Type B pancreatic cell (in vitro differentiated cells): ENCODE measurements around the gene SRPK2. TPM values are rescaled to one million over a fixed set of nuclear protein-coding genes. Genes with fewer than 3 reads are reported as not detected.

Experiments
- DNase-seq: peaks from one replicate; pipeline ENCODE4 v3.0.0; 2021; ENCODE audit warnings: mixed read lengths; ENCODE audit not compliant: unreplicated experiment; ENCODE audit errors: extremely low spot score
- H3K27ac Mint-ChIP-seq: 2 replicates; pipeline ENCODE4 v1.8.0; 2021; ENCODE audit warnings: mild to moderate bottlenecking, mixed read lengths
- H3K27me3 Mint-ChIP-seq: 2 replicates; pipeline ENCODE4 v1.8.0; 2021; ENCODE audit warnings: mixed read lengths
- H3K36me3 Mint-ChIP-seq: 2 replicates; pipeline ENCODE4 v1.8.0; 2021; ENCODE audit warnings: mixed read lengths
- H3K4me1 Mint-ChIP-seq: one replicate; pipeline ENCODE4 v1.8.0; 2021; ENCODE audit warnings: mixed read lengths; ENCODE audit not compliant: unreplicated experiment
- H3K4me3 Mint-ChIP-seq: 2 replicates; pipeline ENCODE4 v1.8.0; 2021; ENCODE audit warnings: mild to moderate bottlenecking, mixed read lengths
- H3K9me3 Mint-ChIP-seq: 2 replicates; pipeline ENCODE4 v1.8.0; 2021; ENCODE audit warnings: mixed read lengths
- total RNA-seq: library from RNA; stranded (reverse); gene quantifications from 2 replicates; pipeline ENCODE4 v1.2.1, GENCODE V29; 2021; ENCODE audit warnings: low replicate concordance
- TF ChIP-seq, protein P1 (sequence below): fragments of 200-600 bp; sonication (generic); conservative IDR thresholded peaks from 2 replicates; pipeline ENCODE4 v1.5.0; 2021; ENCODE audit warnings: antibody characterized with exemption, mild to moderate bottlenecking

Gene SRPK2
- total RNA-seq, 1 donor from 2014 or later, result 36.0 TPM

DNA sequence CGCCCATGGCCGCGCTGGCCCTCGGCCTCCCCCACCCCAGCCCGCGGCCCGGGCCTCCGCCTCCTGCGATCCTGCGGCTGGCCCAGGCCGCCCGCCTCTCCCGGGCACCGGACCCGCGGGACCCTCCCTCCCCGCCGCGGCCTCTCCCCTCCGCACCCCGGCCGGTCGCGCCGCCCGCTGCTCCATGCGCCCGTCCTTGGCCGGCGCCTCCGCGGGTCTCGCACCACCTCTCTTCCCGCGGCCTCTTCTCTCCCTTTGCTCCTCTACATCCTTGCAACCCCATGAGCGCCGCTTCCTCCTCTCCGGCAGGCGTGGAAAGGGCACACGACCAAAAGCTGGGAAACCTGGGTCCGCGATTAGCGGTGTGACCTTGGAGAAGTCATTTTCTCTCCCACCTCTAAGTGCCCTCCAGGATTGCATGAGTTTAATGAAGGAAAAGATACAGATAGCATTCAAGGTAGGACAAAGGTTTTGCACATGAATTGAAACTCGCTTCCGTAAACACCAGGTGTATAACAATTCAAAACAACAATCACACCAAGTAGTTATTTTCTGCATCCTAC lies 448 bp upstream of the SRPK2 start:
- peaks cover 3% of the 10 kb centered on the region for H3K27me3 Mint-ChIP-seq
- peak overlapping the region; percentile 70 for H3K27ac Mint-ChIP-seq
- TF ChIP-seq, protein P1, sequence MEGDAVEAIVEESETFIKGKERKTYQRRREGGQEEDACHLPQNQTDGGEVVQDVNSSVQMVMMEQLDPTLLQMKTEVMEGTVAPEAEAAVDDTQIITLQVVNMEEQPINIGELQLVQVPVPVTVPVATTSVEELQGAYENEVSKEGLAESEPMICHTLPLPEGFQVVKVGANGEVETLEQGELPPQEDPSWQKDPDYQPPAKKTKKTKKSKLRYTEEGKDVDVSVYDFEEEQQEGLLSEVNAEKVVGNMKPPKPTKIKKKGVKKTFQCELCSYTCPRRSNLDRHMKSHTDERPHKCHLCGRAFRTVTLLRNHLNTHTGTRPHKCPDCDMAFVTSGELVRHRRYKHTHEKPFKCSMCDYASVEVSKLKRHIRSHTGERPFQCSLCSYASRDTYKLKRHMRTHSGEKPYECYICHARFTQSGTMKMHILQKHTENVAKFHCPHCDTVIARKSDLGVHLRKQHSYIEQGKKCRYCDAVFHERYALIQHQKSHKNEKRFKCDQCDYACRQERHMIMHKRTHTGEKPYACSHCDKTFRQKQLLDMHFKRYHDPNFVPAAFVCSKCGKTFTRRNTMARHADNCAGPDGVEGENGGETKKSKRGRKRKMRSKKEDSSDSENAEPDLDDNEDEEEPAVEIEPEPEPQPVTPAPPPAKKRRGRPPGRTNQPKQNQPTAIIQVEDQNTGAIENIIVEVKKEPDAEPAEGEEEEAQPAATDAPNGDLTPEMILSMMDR, result peak; percentile 34
- H3K9me3 Mint-ChIP-seq, result no peaks in the 10 kb centered on the region
- H3K36me3 Mint-ChIP-seq, result peaks cover 5% of the 10 kb centered on the region
- H3K4me3 Mint-ChIP-seq, result peak overlapping the region; percentile 93
- peak; percentile 75 for DNase-seq
- peaks cover 6% of the 10 kb centered on the region for H3K4me1 Mint-ChIP-seq

- peaks cover 5% of the 10 kb centered on the region for H3K36me3 Mint-ChIP-seq
- H3K4me1 Mint-ChIP-seq, result peaks cover 6% of the 10 kb centered on the region
- peak; percentile 73 for DNase-seq
- H3K9me3 Mint-ChIP-seq, result no peaks in the 10 kb centered on the region
- H3K27ac Mint-ChIP-seq, result peak overlapping the region; percentile 79
- H3K4me3 Mint-ChIP-seq, result peak overlapping the region; percentile 94
- TF ChIP-seq, protein P1, result peak; percentile 36
- H3K27me3 Mint-ChIP-seq, result peaks cover 3% of the 10 kb centered on the region
Observed at GRCh38 chr7:105387508-105388355, 989 bp downstream of the SRPK2 start.

DNA sequence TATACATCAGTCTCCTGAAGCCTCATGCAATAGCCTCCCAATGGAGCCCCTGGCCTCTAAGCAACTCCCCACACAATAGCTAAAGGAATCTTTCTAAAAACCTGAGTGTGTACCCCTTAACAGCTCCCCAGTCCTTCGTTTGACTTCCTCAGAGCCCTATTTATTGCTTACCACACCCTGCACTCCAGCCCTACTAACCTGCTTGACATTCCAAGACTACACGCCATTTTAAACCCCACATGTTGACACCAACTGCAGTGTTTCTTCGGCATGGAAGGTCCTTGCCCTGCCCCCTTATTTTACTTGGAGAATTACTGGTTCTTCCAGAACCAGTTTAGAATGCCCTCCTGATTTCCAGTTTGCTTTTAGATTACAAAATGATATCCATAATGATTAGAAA lies 10.8 kb downstream of the SRPK2 start:
- peaks cover 6% of the 10 kb centered on the region for H3K4me1 Mint-ChIP-seq
- peaks cover 9% of the 10 kb centered on the region for H3K36me3 Mint-ChIP-seq
- TF ChIP-seq, protein P1, result no peak

GRCh38 chr7:105376908-105377533 lies 11.7 kb downstream of the SRPK2 start:
- peaks cover 9% of the 10 kb centered on the region for H3K36me3 Mint-ChIP-seq
- peaks cover 4% of the 10 kb centered on the region for H3K9me3 Mint-ChIP-seq
- no peak overlapping the region for H3K27ac Mint-ChIP-seq

More for the DNA sequence above, 10.8 kb downstream of the SRPK2 start:
- DNase-seq, result no peak
- H3K9me3 Mint-ChIP-seq, result peaks cover 4% of the 10 kb centered on the region
- no peak overlapping the region for H3K27ac Mint-ChIP-seq
- no peak overlapping the region for H3K4me3 Mint-ChIP-seq
- H3K27me3 Mint-ChIP-seq, result no peaks in the 10 kb centered on the region

DNA sequence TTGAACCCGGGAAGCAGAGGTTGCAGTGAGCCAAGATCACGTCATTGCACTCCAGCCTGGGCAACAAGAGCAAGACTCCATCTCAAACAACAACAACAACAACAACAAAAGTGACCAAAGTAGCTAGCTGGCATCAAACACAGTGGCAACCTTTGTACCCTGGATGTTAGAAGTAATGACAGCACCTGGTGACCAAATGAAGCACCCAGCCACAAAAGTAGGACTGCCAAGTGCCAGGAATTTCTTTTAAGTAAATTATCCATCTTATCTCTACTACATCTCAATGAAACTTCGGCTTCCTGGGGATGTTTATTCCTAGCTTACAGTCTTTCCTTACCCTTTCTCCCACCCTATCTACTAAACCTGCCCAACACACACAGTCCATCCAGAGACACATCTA lies 18.8 kb downstream of the SRPK2 start:
- H3K36me3 Mint-ChIP-seq, result no peaks in the 10 kb centered on the region
- H3K27ac Mint-ChIP-seq, result no peak overlapping the region
- no peaks in the 10 kb centered on the region for H3K27me3 Mint-ChIP-seq
- TF ChIP-seq, protein P1, result no peak
- H3K4me3 Mint-ChIP-seq, result no peak overlapping the region
- no peaks in the 10 kb centered on the region for H3K4me1 Mint-ChIP-seq
- no peak for DNase-seq
- H3K9me3 Mint-ChIP-seq, result peaks cover 4% of the 10 kb centered on the region

More at GRCh38 chr7:105376908-105377533, 11.7 kb downstream of the SRPK2 start:
- TF ChIP-seq, protein P1, result no peak
- no peak for DNase-seq
- Mint-ChIP-seq H3K4me1 (peaks cover 6% of the 10 kb centered on the region), H3K27me3 (no peaks in the 10 kb centered on the region), H3K4me3 (no peak overlapping the region)
